Panc1 (cell line): Measurements from ENCODE around the gene USP6NL. TPM values are rescaled to one million over a fixed set of nuclear protein-coding genes. Genes with fewer than 3 reads are reported as not detected.

Experiments
- ATAC-seq: fragments of 200-7000 bp; cut with Tn5 transposase; 2 replicates; pipeline ENCODE4 v1.9.1; 2020; ENCODE audit warnings: mild to moderate bottlenecking, moderate library complexity
- BruUV-seq: library from RNA; stranded (reverse); fragments of 400-500 nt; replicated peaks from 2 replicates; lab custom pipeline; 2021; lab: Mats Ljungman, UMichigan
- CTCF ChIA-PET: fragments of 300-600 bp; sonication (Branson Sonifier 250); formaldehyde crosslinking; loops from one replicate; lab custom pipeline; 2022; ENCODE audit warnings: antibody characterized with exemption; lab: Charles Lee
- POLR2A ChIA-PET: fragments of 300-600 bp; sonication (Branson Sonifier 250); formaldehyde crosslinking; loops from one replicate; lab custom pipeline; 2022; ENCODE audit warnings: antibody characterized with exemption; lab: Charles Lee
- DNase-seq: peaks from one replicate; pipeline ENCODE4 v3.0.0-alpha.2; 2010; ENCODE audit warnings: low read depth, low spot score
- H3K27ac ChIP-seq: 2 replicates; pipeline ENCODE4 v1.5.1; 2011; ENCODE audit warnings: mild to moderate bottlenecking, low read length, inconsistent platforms
- H3K27me3 ChIP-seq: fragments of 200-500 bp; sonication (Bioruptor generic); 2 replicates; pipeline ENCODE4 v1.6.0; 2014; ENCODE audit warnings: low read length, inconsistent platforms; ENCODE audit not compliant: control insufficient read depth, insufficient read depth
- H3K36me3 ChIP-seq: fragments of 200-500 bp; sonication (Bioruptor generic); 2 replicates; pipeline ENCODE4 v1.5.1; 2014; ENCODE audit warnings: inconsistent platforms, mild to moderate bottlenecking, low read length, moderate library complexity; ENCODE audit not compliant: control insufficient read depth, insufficient read depth
- H3K4me1 ChIP-seq: 2 replicates; pipeline ENCODE4 v1.5.1; 2011; ENCODE audit warnings: inconsistent platforms, mild to moderate bottlenecking, low read length, moderate library complexity; ENCODE audit not compliant: control insufficient read depth, insufficient read depth
- H3K4me3 ChIP-seq, 2 experiments: 2 replicates each; pipeline ENCODE4 v1.5.1; 2011 to 2012; ENCODE audit warnings: low read depth in 2 of 2, low read length in 2 of 2, mild to moderate bottlenecking in 2 of 2, inconsistent platforms in 1 of 2, moderate library complexity in 1 of 2
- H3K9me3 ChIP-seq: fragments of 200-500 bp; sonication (Bioruptor generic); 2 replicates; pipeline ENCODE4 v1.5.1; 2014; ENCODE audit warnings: low read depth, mild to moderate bottlenecking, inconsistent platforms, low read length, moderate library complexity; ENCODE audit not compliant: control insufficient read depth, insufficient read depth
- POLR2AphosphoS5 ChIP-seq: IDR thresholded peaks from 2 replicates; pipeline ENCODE4 v1.6.1; 2012; ENCODE audit warnings: mild to moderate bottlenecking, low read depth, low read length, moderate library complexity
- SIN3A ChIP-seq: IDR thresholded peaks from 2 replicates; pipeline ENCODE4 v1.6.1; 2012; ENCODE audit warnings: low read depth, mild to moderate bottlenecking, low read length, moderate library complexity, borderline replicate concordance; ENCODE audit not compliant: insufficient read depth
- TCF7L2 ChIP-seq: IDR thresholded peaks from 2 replicates; pipeline ENCODE4 v1.6.1; 2011; ENCODE audit warnings: mild to moderate bottlenecking, low read depth, low read length, inconsistent platforms
- in situ Hi-C: cut with HindIII; loops from 2 replicates; pipeline ENCODE4 v1.10.0; 2016; ENCODE audit warnings: low sequenced_read_pairs, low pct_unique_long_range_greater_than_20kb
- intact Hi-C: fragments of 100-400 bp; cut with micrococcal nuclease; formaldehyde crosslinking; loops from one replicate; pipeline ENCODE4 v1.10.0; 2022; ENCODE audit not compliant: unreplicated experiment
- total RNA-seq: library from RNA; stranded (reverse); gene quantifications from one replicate; pipeline ENCODE4 v1.2.1, GENCODE V29; 2021; ENCODE audit not compliant: unreplicated experiment
- TF ChIP-seq, protein P1 (sequence below), 2 experiments: IDR thresholded peaks; 2 replicates each; pipeline ENCODE4 v1.6.1; 2011 to 2012; ENCODE audit warnings: low read depth in 2 of 2, control low read depth in 1 of 2, low read length in 1 of 2, mild to moderate bottlenecking in 1 of 2, moderate library complexity in 1 of 2; ENCODE audit not compliant: insufficient read depth in 1 of 2
- TF ChIP-seq, protein P2 (sequence below): fragments of 450-650 bp; IDR thresholded peaks from 2 replicates; pipeline ENCODE4 v1.5.1; 2017; ENCODE audit warnings: mild to moderate bottlenecking

The USP6NL gene
- total RNA-seq, 1 experiment from 2014 or later, result 13.9 TPM

DNA sequence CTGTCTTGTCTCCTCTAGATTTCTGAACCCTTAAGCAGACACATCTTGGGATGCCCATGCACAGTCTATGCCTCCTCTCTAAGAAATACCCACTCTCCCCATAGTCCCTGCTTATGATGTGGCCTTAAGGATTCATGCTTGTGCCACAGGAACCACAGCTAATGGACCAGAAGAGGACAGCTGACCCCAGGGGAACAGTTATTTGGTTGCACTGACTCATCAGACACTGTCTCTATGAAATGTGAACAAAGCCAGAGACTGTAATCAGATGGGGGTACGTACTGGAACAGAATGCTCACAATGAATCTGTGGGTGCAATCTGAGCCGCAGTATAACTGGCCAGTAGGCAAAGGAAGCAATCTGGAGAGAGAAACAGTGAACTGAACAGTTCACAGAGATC is 121.9 kb downstream of the USP6NL start:
- DNase-seq (no peak), ATAC-seq (no peak)
- Histone ChIP-seq H3K27me3 (no peaks in the 10 kb centered on the region), H3K4me1 (no peaks in the 10 kb centered on the region), H3K4me3 (no peak overlapping the region), H3K9me3 (no peaks in the 10 kb centered on the region), H3K36me3 (peaks cover 2% of the 10 kb centered on the region; the same call in 1 of the 2 replicates), H3K27ac (no peak overlapping the region)
- TF ChIP-seq, protein P1, sequence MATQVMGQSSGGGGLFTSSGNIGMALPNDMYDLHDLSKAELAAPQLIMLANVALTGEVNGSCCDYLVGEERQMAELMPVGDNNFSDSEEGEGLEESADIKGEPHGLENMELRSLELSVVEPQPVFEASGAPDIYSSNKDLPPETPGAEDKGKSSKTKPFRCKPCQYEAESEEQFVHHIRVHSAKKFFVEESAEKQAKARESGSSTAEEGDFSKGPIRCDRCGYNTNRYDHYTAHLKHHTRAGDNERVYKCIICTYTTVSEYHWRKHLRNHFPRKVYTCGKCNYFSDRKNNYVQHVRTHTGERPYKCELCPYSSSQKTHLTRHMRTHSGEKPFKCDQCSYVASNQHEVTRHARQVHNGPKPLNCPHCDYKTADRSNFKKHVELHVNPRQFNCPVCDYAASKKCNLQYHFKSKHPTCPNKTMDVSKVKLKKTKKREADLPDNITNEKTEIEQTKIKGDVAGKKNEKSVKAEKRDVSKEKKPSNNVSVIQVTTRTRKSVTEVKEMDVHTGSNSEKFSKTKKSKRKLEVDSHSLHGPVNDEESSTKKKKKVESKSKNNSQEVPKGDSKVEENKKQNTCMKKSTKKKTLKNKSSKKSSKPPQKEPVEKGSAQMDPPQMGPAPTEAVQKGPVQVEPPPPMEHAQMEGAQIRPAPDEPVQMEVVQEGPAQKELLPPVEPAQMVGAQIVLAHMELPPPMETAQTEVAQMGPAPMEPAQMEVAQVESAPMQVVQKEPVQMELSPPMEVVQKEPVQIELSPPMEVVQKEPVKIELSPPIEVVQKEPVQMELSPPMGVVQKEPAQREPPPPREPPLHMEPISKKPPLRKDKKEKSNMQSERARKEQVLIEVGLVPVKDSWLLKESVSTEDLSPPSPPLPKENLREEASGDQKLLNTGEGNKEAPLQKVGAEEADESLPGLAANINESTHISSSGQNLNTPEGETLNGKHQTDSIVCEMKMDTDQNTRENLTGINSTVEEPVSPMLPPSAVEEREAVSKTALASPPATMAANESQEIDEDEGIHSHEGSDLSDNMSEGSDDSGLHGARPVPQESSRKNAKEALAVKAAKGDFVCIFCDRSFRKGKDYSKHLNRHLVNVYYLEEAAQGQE (IDR thresholded peaks at IDR 0.05; ENCODE audit: insufficient read depth in 1 of 2, low read depth in 2 of 2, low read length in 1 of 2), result no peak
- TF ChIP-seq TCF7L2, result no peak
- TF ChIP-seq SIN3A, result no peak
- TF ChIP-seq, protein P2, sequence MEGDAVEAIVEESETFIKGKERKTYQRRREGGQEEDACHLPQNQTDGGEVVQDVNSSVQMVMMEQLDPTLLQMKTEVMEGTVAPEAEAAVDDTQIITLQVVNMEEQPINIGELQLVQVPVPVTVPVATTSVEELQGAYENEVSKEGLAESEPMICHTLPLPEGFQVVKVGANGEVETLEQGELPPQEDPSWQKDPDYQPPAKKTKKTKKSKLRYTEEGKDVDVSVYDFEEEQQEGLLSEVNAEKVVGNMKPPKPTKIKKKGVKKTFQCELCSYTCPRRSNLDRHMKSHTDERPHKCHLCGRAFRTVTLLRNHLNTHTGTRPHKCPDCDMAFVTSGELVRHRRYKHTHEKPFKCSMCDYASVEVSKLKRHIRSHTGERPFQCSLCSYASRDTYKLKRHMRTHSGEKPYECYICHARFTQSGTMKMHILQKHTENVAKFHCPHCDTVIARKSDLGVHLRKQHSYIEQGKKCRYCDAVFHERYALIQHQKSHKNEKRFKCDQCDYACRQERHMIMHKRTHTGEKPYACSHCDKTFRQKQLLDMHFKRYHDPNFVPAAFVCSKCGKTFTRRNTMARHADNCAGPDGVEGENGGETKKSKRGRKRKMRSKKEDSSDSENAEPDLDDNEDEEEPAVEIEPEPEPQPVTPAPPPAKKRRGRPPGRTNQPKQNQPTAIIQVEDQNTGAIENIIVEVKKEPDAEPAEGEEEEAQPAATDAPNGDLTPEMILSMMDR, result no peak
- no peak for TF ChIP-seq POLR2AphosphoS5
- no TSS peak for BruUV-seq
- CTCF ChIA-PET, result no interaction called here
- in situ Hi-C loops, result no loop called here
- POLR2A ChIA-PET, result no interaction called here
- intact Hi-C loops, result no loop called here

DNA sequence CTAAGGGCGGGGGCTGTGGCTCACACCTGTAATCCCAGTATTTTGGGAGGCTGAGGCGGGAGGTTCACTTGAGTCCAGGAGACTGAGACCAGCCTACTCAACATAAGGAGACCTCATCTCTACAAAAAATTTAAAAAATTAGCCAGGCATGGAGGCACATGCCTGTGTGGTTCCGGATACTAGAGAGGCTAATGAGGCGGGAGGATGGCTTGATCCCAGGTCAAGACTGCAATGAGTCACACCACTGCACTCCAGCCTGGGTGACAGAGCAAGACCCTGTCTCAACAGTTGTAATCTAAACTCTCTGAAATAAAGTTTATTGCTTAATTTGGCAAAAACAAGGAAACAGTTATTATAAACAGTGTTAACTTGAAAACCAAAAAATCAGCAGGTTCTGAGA is 123.3 kb downstream of the USP6NL start:
- H3K27me3 ChIP-seq, result no peaks in the 10 kb centered on the region
- BruUV-seq, result no TSS peak
- no peak overlapping the region for H3K4me3 ChIP-seq
- TF ChIP-seq SIN3A (no peak), POLR2AphosphoS5 (no peak), TCF7L2 (no peak)
- TF ChIP-seq, protein P2, result no peak
- TF ChIP-seq, protein P1 (IDR thresholded peaks at IDR 0.05; ENCODE audit: insufficient read depth in 1 of 2, low read depth in 2 of 2, low read length in 1 of 2), result no peak
- peaks cover 2% of the 10 kb centered on the region; the same call in 1 of the 2 replicates for H3K36me3 ChIP-seq
- H3K9me3 ChIP-seq, result no peaks in the 10 kb centered on the region
- DNase-seq (no peak), ATAC-seq (no peak)
- H3K4me1 ChIP-seq, result no peaks in the 10 kb centered on the region
- CTCF ChIA-PET, result no interaction called here
- intact Hi-C loops, result no loop called here
- H3K27ac ChIP-seq, result no peak overlapping the region
- POLR2A ChIA-PET, result no interaction called here
- in situ Hi-C loops, result no loop called here
